ENCODE data around the gene HBA1. TPM values are rescaled to one million over a fixed set of nuclear protein-coding genes. Genes with fewer than 3 reads are reported as not detected.
"Not testable (repeated sequence)": the region's sequence is repeated elsewhere in the genome, so short reads cannot be mapped to it uniquely, and the experiment has no call there.

HBA1 gene
- not detected in 2 replicates for total RNA-seq (2012; rRNA removed)

- H3K27me3 ChIP-seq (ENCODE audit: control insufficient read depth, insufficient read depth, low read length): peaks cover 43% of the 10 kb centered on the region
- not testable (repeated sequence) for H3K36me3 ChIP-seq (ENCODE audit: insufficient read depth, low read length); H3K9me3 ChIP-seq (replicated peaks; ENCODE audit: low read length); H3K4me2 ChIP-seq (ENCODE audit: low read length); H3K4me3 ChIP-seq (ENCODE audit: low read length); H3K9ac ChIP-seq (ENCODE audit: low read depth, low read length)
- H3K4me1 ChIP-seq (ENCODE audit: control insufficient read depth, insufficient read depth, low read length): peaks cover 19% of the 10 kb centered on the region
Measured at GRCh38 chr16:176477-177382, at the start of gene HBA1. HBA1 (plus strand) TSS chr16:176680; CDS start chr16:176717, 37 bp downstream.

DNA sequence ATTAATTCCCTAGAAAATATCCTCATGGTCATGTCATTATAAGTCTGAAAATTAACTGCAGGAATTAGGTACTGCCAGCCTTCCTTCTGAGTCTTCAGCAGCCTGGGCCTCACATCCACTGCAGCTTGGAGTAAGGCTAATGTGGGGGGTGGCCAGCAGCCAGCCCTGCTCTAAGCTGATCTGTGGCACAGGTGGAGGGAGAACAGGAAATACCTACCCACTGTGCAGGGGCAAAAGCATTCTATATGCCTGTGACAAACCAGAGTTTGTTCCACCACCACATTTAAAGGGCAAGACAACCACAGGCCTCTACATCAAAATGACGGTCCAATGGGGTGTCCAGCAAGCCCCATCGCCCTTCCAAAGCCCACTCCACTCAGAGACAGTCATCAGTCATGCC is 47.4 kb upstream of the HBA1 start:
- no peaks in the 10 kb centered on the region for H3K4me1 ChIP-seq (ENCODE audit: control insufficient read depth, insufficient read depth, low read length)
- H3K9ac ChIP-seq (ENCODE audit: low read depth, low read length): no peak overlapping the region
- H3K4me3 ChIP-seq (ENCODE audit: low read length): no peak overlapping the region
- H3K9me3 ChIP-seq (replicated peaks; ENCODE audit: low read length): no peaks in the 10 kb centered on the region
- no peaks in the 10 kb centered on the region for H3K36me3 ChIP-seq (ENCODE audit: insufficient read depth, low read length)
- no peak overlapping the region for H3K4me2 ChIP-seq (ENCODE audit: low read length)
- no peaks in the 10 kb centered on the region for H3K27me3 ChIP-seq (ENCODE audit: control insufficient read depth, insufficient read depth, low read length)

- no peaks in the 10 kb centered on the region for H3K27me3 ChIP-seq (ENCODE audit: control insufficient read depth, insufficient read depth, low read length)
- no peak overlapping the region for H3K4me3 ChIP-seq (ENCODE audit: low read length)
- no peaks in the 10 kb centered on the region for H3K9me3 ChIP-seq (replicated peaks; ENCODE audit: low read length)
- H3K4me2 ChIP-seq (ENCODE audit: low read length): no peak overlapping the region
- H3K9ac ChIP-seq (ENCODE audit: low read depth, low read length): no peak overlapping the region
- no peaks in the 10 kb centered on the region for H3K36me3 ChIP-seq (ENCODE audit: insufficient read depth, low read length)
- no peaks in the 10 kb centered on the region for H3K4me1 ChIP-seq (ENCODE audit: control insufficient read depth, insufficient read depth, low read length)
Measured at GRCh38 chr16:130533-131173, 45.8 kb upstream of the HBA1 start.

GRCh38 chr16:132120-132519 is 44.4 kb upstream of the HBA1 start:
- H3K9ac ChIP-seq (ENCODE audit: low read depth, low read length): no peak overlapping the region
- H3K27me3 ChIP-seq (ENCODE audit: control insufficient read depth, insufficient read depth, low read length): no peaks in the 10 kb centered on the region
- H3K4me1 ChIP-seq (ENCODE audit: control insufficient read depth, insufficient read depth, low read length): peaks cover 3% of the 10 kb centered on the region
- no peak overlapping the region for H3K4me3 ChIP-seq (ENCODE audit: low read length)
- H3K4me2 ChIP-seq (ENCODE audit: low read length): no peak overlapping the region
- no peaks in the 10 kb centered on the region for H3K36me3 ChIP-seq (ENCODE audit: insufficient read depth, low read length)
- no peaks in the 10 kb centered on the region for H3K9me3 ChIP-seq (replicated peaks; ENCODE audit: low read length)

DNA sequence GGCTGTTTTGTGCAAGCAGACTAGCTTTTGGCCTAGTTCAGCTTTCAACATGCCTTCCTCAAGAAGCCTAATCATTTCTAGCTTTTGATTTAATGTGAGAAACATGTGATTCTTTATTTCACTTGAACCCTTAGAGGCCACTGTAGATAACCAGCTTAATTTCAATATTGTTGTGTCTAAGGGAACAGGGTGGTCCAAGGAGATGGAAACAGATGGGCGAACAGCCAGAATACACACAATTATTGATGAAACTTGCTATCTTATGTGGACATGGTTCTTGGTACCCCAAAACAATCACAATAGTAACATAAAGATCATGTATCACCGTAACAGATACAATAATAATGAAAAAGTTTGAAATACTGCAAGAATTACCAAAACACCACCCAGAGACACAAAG is 42.8 kb upstream of the HBA1 start:
- no peaks in the 10 kb centered on the region for H3K36me3 ChIP-seq (ENCODE audit: insufficient read depth, low read length)
- no peaks in the 10 kb centered on the region for H3K27me3 ChIP-seq (ENCODE audit: control insufficient read depth, insufficient read depth, low read length)
- H3K9ac ChIP-seq (ENCODE audit: low read depth, low read length): no peak overlapping the region
- H3K4me3 ChIP-seq (ENCODE audit: low read length): no peak overlapping the region
- no peak overlapping the region for H3K4me2 ChIP-seq (ENCODE audit: low read length)
- no peaks in the 10 kb centered on the region for H3K9me3 ChIP-seq (replicated peaks; ENCODE audit: low read length)
- H3K4me1 ChIP-seq (ENCODE audit: control insufficient read depth, insufficient read depth, low read length): peaks cover 3% of the 10 kb centered on the region

- H3K4me3 ChIP-seq (ENCODE audit: low read length): peak overlapping the region; percentile 91
- no peaks in the 10 kb centered on the region for H3K36me3 ChIP-seq (ENCODE audit: insufficient read depth, low read length)
Measured at GRCh38 chr16:138049-138417, 38.4 kb upstream of the HBA1 start.

DNA sequence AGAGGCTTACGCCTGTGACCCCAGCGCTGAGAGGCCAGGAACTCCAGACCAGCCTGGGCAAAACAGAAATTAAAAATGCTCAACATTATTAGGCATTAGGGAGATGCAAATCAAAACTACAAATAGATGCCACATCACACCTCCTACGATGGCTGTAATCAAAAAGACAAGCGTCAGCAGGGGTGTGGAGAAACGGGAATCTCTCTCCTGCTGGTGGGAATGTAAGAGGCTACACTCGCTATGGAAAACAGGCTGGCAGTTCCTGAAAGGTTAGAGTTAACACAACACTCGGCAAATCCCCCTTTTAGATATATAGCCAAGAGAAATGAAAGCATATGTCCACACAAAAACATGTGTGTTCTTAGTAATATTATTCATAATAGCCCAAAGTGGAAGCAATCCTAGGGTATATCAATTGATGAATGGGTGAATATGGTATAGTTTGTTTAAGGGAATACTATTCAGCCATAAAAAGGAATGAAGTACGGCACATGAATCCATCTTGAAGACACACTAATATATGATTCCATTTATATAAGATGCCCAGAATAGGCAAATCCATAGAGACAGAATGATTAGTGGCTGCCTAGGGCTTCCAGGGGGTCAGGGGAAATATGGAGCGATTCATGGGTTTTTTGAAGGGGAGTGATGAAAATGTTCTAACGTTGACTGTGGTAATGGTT is 36.2 kb upstream of the HBA1 start:
- H3K27me3 ChIP-seq (ENCODE audit: control insufficient read depth, insufficient read depth, low read length): no peaks in the 10 kb centered on the region

More at GRCh38 chr16:138049-138417, 38.4 kb upstream of the HBA1 start:
- Histone ChIP-seq H3K4me1 (ENCODE audit: control insufficient read depth, insufficient read depth, low read length) (peaks cover 3% of the 10 kb centered on the region), H3K27me3 (ENCODE audit: control insufficient read depth, insufficient read depth, low read length) (no peaks in the 10 kb centered on the region), H3K9ac (ENCODE audit: low read depth, low read length) (peak overlapping the region; percentile 96), H3K9me3 (replicated peaks; ENCODE audit: low read length) (no peaks in the 10 kb centered on the region), H3K4me2 (ENCODE audit: low read length) (peak overlapping the region; percentile 92)

DNA sequence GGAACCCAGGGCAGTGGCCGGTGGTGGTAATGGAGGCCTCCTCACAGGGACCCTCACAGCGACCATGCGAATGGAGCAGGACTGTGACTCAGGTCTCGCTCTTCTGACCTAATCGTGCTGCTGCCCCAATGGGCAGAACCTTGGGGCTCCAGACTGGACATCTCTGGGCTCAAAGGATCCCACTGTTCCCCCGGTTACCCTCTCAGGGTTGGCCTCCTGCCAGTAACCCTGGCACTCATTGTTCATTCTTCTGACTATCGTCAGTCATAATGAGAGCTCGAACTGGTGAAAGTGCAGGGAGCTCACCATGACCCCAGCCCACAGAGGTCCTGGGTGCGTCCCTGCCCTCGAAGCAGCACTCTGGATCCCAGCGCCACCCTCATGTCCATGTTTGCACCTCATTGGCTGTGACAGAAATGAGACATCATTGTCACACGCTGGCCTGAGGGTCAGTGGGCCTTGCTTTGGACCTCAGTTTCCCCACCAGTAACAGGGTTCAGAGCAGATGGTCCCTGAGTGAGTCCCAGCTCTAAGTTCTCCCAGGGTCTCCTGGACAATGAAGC is 34.0 kb upstream of the HBA1 start:
- Histone ChIP-seq H3K4me3 (ENCODE audit: low read length) (no peak overlapping the region), H3K9me3 (replicated peaks; ENCODE audit: low read length) (no peaks in the 10 kb centered on the region), H3K9ac (ENCODE audit: low read depth, low read length) (no peak overlapping the region), H3K36me3 (ENCODE audit: insufficient read depth, low read length) (no peaks in the 10 kb centered on the region), H3K4me2 (ENCODE audit: low read length) (no peak overlapping the region), H3K27me3 (ENCODE audit: control insufficient read depth, insufficient read depth, low read length) (no peaks in the 10 kb centered on the region), H3K4me1 (ENCODE audit: control insufficient read depth, insufficient read depth, low read length) (no peaks in the 10 kb centered on the region)

More for the DNA sequence above, 36.2 kb upstream of the HBA1 start:
- H3K9ac ChIP-seq (ENCODE audit: low read depth, low read length): no peak overlapping the region
- H3K4me2 ChIP-seq (ENCODE audit: low read length): no peak overlapping the region
- H3K36me3 ChIP-seq (ENCODE audit: insufficient read depth, low read length): no peaks in the 10 kb centered on the region
- H3K9me3 ChIP-seq (replicated peaks; ENCODE audit: low read length): no peaks in the 10 kb centered on the region
- peaks cover 3% of the 10 kb centered on the region for H3K4me1 ChIP-seq (ENCODE audit: control insufficient read depth, insufficient read depth, low read length)
- H3K4me3 ChIP-seq (ENCODE audit: low read length): no peak overlapping the region

DNA sequence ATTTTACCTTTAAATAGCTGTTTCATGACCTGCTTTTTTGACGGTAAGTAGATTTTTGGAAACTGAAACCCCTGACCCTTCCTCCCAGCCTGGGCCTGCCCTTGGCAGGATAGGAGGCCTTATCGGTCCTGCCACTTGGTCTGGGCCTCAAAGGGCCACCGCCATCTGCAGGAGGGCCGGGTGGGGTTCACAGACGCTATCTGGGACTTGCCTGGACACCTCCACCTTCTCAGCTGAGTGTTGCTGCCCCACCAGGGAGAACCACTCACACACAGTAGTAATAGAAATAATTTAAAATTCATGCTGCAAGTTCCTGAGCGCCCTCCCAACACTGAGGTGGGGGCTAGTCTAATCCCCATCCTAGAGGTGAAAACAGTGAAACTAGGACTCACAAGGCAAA is 33.4 kb upstream of the HBA1 start:
- no peaks in the 10 kb centered on the region for H3K36me3 ChIP-seq (ENCODE audit: insufficient read depth, low read length)
- no peaks in the 10 kb centered on the region for H3K27me3 ChIP-seq (ENCODE audit: control insufficient read depth, insufficient read depth, low read length)
- H3K4me3 ChIP-seq (ENCODE audit: low read length): no peak overlapping the region
- H3K9ac ChIP-seq (ENCODE audit: low read depth, low read length): no peak overlapping the region
- H3K4me1 ChIP-seq (ENCODE audit: control insufficient read depth, insufficient read depth, low read length): no peaks in the 10 kb centered on the region
- H3K4me2 ChIP-seq (ENCODE audit: low read length): no peak overlapping the region
- H3K9me3 ChIP-seq (replicated peaks; ENCODE audit: low read length): no peaks in the 10 kb centered on the region

- no peaks in the 10 kb centered on the region for H3K9me3 ChIP-seq (replicated peaks; ENCODE audit: low read length)
Measured at GRCh38 chr16:143456-143855, 33.0 kb upstream of the HBA1 start.

GRCh38 chr16:144797-145252 is 31.7 kb upstream of the HBA1 start:
- no peak overlapping the region for H3K4me2 ChIP-seq (ENCODE audit: low read length)
- no peaks in the 10 kb centered on the region for H3K36me3 ChIP-seq (ENCODE audit: insufficient read depth, low read length)
- H3K27me3 ChIP-seq (ENCODE audit: control insufficient read depth, insufficient read depth, low read length): peaks cover 6% of the 10 kb centered on the region
- H3K9me3 ChIP-seq (replicated peaks; ENCODE audit: low read length): no peaks in the 10 kb centered on the region
- no peak overlapping the region for H3K9ac ChIP-seq (ENCODE audit: low read depth, low read length)
- H3K4me3 ChIP-seq (ENCODE audit: low read length): no peak overlapping the region
- H3K4me1 ChIP-seq (ENCODE audit: control insufficient read depth, insufficient read depth, low read length): peaks cover 13% of the 10 kb centered on the region

More at GRCh38 chr16:143456-143855, 33.0 kb upstream of the HBA1 start:
- no peak overlapping the region for H3K4me2 ChIP-seq (ENCODE audit: low read length)
- peaks cover under 1% of the 10 kb centered on the region for H3K4me1 ChIP-seq (ENCODE audit: control insufficient read depth, insufficient read depth, low read length)
- no peak overlapping the region for H3K9ac ChIP-seq (ENCODE audit: low read depth, low read length)
- H3K27me3 ChIP-seq (ENCODE audit: control insufficient read depth, insufficient read depth, low read length): peaks cover under 1% of the 10 kb centered on the region
- H3K36me3 ChIP-seq (ENCODE audit: insufficient read depth, low read length): no peaks in the 10 kb centered on the region
- no peak overlapping the region for H3K4me3 ChIP-seq (ENCODE audit: low read length)
